Common myeloid progenitor, CD34-positive (primary cell): Measurements from ENCODE around the gene PCYT1A.
A peak's percentile ranks its signal among the peaks of the same experiment; 100 is the strongest.
"Not testable (repeated sequence)": the region's sequence is repeated elsewhere in the genome, so short reads cannot be mapped to it uniquely, and the experiment has no call there.

Experiments used
- CTCF ChIA-PET: fragments of 350-600 bp; sonication (Branson Sonifier 250); formaldehyde crosslinking; loops from one replicate; lab custom pipeline; 2021; ENCODE audit warnings: antibody characterized with exemption; lab: Charles Lee
- POLR2A ChIA-PET: fragments of 350-600 bp; sonication (Branson Sonifier 250); formaldehyde crosslinking; loops from one replicate; lab custom pipeline; 2021; ENCODE audit warnings: antibody characterized with exemption; lab: Charles Lee
- DNase-seq, 3 donors: peaks; one replicate each; pipeline versions ENCODE4 v3.0.0 to v3.0.0-alpha.2; 2013
- H3K27ac ChIP-seq, 2 experiments: 1 replicate in 1 of 2; 2 replicates in 1 of 2; pipeline ENCODE4 v1.7.0; 2013; ENCODE audit warnings: inconsistent platforms in 2 of 2, low read length in 2 of 2, mild to moderate bottlenecking in 2 of 2, low read depth in 1 of 2, moderate library complexity in 1 of 2; ENCODE audit not compliant: severe bottlenecking in 2 of 2, insufficient read depth in 1 of 2, poor library complexity in 1 of 2
- H3K27me3 ChIP-seq, 5 experiments: replicated peaks in 2 of 5; 1 replicate in 3 of 5; 2 replicates in 2 of 5; pipeline versions ENCODE4 v1.6.1 to v1.7.0; 2013; ENCODE audit warnings: low read length in 4 of 5, mild to moderate bottlenecking in 2 of 5, moderate library complexity in 2 of 5, inconsistent platforms in 1 of 5; ENCODE audit not compliant: insufficient read depth in 5 of 5, control insufficient read depth in 4 of 5
- H3K36me3 ChIP-seq, 4 experiments: 1 replicate in 2 of 4; 2 replicates in 2 of 4; pipeline versions ENCODE4 v1.6.1 to v1.7.0; 2013; ENCODE audit warnings: low read length in 3 of 4, control low read depth in 1 of 4, mild to moderate bottlenecking in 1 of 4; ENCODE audit not compliant: control insufficient read depth in 4 of 4, insufficient read depth in 4 of 4
- H3K4me1 ChIP-seq, 4 experiments: 1 replicate in 3 of 4; 2 replicates in 1 of 4; pipeline versions ENCODE4 v1.6.1 to v1.7.1; 2013; ENCODE audit warnings: low read length in 3 of 4, mild to moderate bottlenecking in 3 of 4, control low read depth in 1 of 4, inconsistent platforms in 1 of 4, moderate library complexity in 1 of 4; ENCODE audit not compliant: control insufficient read depth in 4 of 4, insufficient read depth in 4 of 4; ENCODE audit errors: control extremely low read depth in 1 of 4
- H3K4me3 ChIP-seq, 7 experiments: 1 replicate in 4 of 7; 2 replicates in 3 of 7; pipeline versions ENCODE4 v1.5.1 to v1.7.0; 2013; ENCODE audit warnings: mild to moderate bottlenecking in 7 of 7, low read length in 6 of 7, moderate library complexity in 6 of 7, inconsistent platforms in 2 of 7, low read depth in 2 of 7, control low read depth in 1 of 7; ENCODE audit not compliant: insufficient read depth in 4 of 7, control insufficient read depth in 1 of 7; ENCODE audit errors: extremely low read depth in 1 of 7
- H3K9me3 ChIP-seq, 5 experiments: 1 replicate in 4 of 5; 2 replicates in 1 of 5; pipeline versions ENCODE4 v1.6.1 to v1.7.1; 2013; ENCODE audit warnings: low read length in 4 of 5, mild to moderate bottlenecking in 2 of 5, inconsistent platforms in 1 of 5, low read depth in 1 of 5, moderate library complexity in 1 of 5; ENCODE audit not compliant: control insufficient read depth in 4 of 5, insufficient read depth in 2 of 5; ENCODE audit errors: control extremely low read depth in 1 of 5
- WGBS: methylation state at CpG from one replicate; pipeline ENCODE4 v1.1.5; 2013; ENCODE audit not compliant: insufficient coverage; 5-methylcytosine and 5-hydroxymethylcytosine counted together

Gene PCYT1A

DNA sequence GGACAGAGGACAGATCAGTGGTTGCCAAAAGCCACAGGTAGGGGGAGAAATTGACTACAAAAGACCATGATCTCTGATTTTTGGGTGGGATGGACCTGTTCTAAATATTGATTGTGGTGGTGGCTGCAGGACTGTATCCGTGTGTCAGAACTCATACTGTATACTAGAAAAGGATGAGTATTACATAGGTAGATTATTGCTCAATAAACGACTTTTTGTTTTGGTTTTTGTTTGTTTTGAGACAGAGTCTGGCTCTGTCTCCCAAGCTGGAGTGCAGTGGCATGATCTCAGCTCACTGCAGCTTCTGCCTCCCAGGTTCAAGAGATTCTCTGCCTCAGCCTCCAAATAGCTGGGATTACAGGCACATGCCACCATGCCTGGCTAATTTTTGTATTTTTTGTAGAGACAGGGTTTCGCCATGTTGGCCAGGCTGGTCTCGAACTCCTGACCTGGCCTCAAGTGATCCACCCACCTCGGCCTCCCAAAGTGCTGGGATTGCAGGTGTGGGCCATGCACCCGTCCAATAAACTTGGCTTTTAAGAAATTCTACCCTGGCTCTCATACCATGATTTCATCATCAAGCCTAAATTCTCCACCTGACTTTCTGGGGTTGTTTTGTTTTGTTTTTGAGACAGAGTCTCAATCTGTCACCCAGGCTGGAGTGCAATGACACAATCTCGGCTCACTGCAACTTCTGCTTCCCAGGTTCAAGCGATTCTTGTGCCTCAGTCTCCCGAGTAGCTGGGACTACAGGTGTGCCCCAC lies 81.9 kb downstream of the PCYT1A start:
- 97% methylated on average over 7 of the region's 9 CpGs for WGBS
- H3K4me3 ChIP-seq, H3K27ac ChIP-seq, POLR2A ChIA-PET, H3K9me3 ChIP-seq, DNase-seq, H3K36me3 ChIP-seq, H3K27me3 ChIP-seq: not testable (repeated sequence)
- CTCF ChIA-PET: interaction anchor here (1.6 to 27.5 kb wide), 2 partner anchors 7 to 131 kb away, joined by 3 to 542 read pairs; no protein-coding TSS in a partner anchor
- peaks cover 0 to 19% (median 15%) of the 10 kb centered on the region in 4 experiments for H3K4me1 ChIP-seq

DNA sequence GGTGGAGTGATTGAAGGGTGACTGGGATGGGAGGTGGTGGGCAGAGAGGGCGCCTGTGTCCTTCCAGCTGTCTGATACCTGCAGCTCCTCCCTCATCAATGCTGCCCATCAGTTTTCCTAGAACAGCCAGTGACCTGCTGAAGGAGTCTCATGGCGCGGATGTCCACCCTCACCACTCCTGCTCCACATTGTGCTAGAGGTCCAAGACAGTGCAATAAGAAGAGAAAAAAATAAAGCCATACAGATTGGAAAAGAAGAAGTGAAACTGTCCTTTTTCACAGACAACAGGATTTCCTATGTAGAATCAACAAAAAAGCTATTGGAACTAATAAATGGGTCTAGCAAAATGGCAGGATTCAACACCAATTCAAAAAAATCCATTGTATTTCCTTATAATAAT lies 83.7 kb downstream of the PCYT1A start:
- DNase-seq: no peak
- Histone ChIP-seq H3K4me3 (no peak overlapping the region), H3K27me3 (peaks cover 0 to 5% (median 0%) of the 10 kb centered on the region in 5 experiments), H3K36me3 (no peaks in the 10 kb centered on the region), H3K4me1 (peaks cover 0 to 19% (median 15%) of the 10 kb centered on the region in 4 experiments), H3K27ac (no peak overlapping the region), H3K9me3 (no peaks in the 10 kb centered on the region)
- WGBS: 100% methylated on average over 1 of the region's 3 CpGs
- ChIA-PET CTCF (interaction anchor here (27.5 kb wide), 1 partner anchor 130 kb away, joined by 542 read pairs; no protein-coding TSS in a partner anchor), POLR2A (no interaction called here)

DNA sequence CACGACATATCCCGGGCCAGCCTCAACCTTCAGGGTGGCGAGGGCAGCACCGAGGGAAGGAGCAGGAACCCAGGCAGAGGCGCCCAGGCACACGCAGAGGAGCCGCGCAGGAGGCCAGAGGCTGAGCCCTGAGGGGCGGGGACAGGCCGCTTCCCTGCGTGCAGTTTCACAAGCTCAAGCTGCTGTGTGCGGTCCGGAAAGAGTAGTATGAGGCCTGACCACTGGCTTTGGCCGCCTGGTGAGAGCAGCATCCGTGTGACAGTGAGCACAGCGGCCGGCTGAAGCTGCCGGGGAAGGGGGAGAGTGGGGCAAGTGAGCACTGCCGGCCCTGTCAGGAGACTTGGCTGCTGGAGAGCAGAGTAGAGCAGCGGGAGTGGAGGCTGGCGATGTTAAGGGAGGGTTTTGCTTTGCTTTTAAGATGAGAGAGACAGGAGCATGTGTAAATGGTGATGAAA lies 85.0 kb downstream of the PCYT1A start:
- H3K27me3 ChIP-seq: peaks cover 0 to 5% (median 0%) of the 10 kb centered on the region in 5 experiments
- POLR2A ChIA-PET: no interaction called here
- no peaks in the 10 kb centered on the region for H3K36me3 ChIP-seq
- H3K9me3 ChIP-seq: no peaks in the 10 kb centered on the region
- peaks cover 0 to 19% (median 10%) of the 10 kb centered on the region in 4 experiments for H3K4me1 ChIP-seq
- DNase-seq: peak in 1 of 3 donors; percentile 33
- CTCF ChIA-PET: interaction anchor here (27.5 kb wide), 1 partner anchor 128 kb away, joined by 542 read pairs; no protein-coding TSS in a partner anchor
- H3K27ac ChIP-seq: no peak overlapping the region
- 58% methylated on average over 21 of the region's 21 CpGs for WGBS
- peak overlapping the region in 2 of 7 experiments; percentile 32 to 57 for H3K4me3 ChIP-seq

DNA sequence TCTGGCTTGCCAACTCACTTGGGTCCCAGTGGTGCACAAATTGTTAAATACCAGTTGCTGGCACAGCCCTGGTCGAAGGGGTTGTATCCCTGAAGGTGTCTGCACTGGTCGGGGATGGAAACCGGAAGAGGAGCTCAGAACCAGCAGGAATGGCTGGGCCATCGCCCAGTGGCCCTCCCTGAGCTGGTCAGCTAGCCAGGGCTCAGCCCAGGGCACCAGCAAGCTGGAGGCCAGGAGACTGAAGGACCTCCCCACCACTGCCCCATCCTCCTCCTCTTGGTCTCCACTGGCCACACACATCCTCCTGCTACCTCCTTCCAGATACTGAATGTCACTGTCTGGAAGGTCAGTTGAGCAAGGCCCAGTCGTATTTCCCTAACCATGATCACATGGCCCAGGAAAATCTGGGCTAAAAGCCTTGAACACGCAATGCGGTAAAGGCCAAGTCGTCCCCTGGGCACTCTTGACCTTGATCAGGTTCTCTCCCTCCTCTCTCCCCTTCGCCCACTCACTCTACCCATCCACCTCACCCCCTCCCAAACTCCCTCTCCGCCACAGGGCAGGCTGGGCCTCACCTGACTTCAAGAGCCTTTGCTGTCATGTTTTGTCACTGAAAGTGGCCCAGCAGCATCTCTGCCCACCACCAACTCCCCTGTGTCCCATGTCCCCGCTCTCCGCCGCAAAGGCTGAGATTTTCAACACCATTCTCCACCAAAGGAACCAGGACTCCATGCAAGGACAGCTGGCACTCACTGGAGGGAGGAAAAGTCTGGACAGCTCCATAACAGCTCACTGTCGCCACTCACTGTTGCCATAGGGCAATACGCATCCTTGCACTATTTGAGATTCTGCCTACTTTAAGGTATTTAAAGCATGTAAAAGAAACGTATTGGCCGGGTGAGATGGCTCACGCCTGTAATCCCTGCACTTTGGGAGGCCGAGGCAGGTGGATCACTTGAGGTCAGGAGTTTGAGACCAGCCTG lies 88.5 kb downstream of the PCYT1A start:
- POLR2A ChIA-PET: no interaction called here
- 97% methylated on average over 15 of the region's 19 CpGs for WGBS

DNA sequence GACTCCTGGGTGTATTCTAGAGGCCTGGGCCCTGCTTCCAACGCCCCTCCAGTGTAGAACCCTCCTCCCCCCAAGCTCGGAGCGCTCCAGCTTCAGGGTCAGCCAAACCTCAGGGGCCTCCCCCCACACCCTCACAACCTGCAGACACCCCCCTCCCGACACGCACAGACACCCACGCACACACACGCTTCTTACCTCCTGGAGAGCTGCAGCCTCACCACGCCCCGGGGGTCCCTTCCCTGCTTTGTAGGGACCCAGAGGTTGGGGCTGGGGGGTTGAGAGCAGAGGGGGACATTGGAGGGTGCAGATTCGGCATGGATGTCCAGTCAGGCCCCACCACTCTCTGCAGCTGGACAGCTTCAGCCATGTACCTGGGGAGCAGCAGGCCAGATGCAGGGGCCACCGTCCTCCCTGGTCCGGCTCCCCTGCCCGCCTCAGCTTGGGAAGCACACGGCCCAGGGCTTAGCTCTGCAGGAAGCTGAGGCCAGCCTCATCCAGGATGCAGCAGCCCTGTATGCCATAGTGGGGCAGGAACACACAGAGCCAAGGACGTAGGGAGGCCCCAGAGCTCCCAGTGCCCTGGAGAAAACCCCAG lies 89.3 kb downstream of the PCYT1A start:
- Histone ChIP-seq H3K4me1 (peaks cover 0 to 40% (median 24%) of the 10 kb centered on the region in 4 experiments), H3K27me3 (no peaks in the 10 kb centered on the region), H3K4me3 (no peak overlapping the region), H3K27ac (no peak overlapping the region), H3K9me3 (no peaks in the 10 kb centered on the region), H3K36me3 (no peaks in the 10 kb centered on the region)
- ChIA-PET CTCF (interaction anchor here (0.8 to 27.5 kb wide), 9 partner anchors 8 to 808 kb away, joined by 3 to 542 read pairs (median 7); no protein-coding TSS in a partner anchor), POLR2A (no interaction called here)
- DNase-seq: no peak
- WGBS: 92% methylated on average over 4 of the region's 15 CpGs

More for the DNA sequence above, 88.5 kb downstream of the PCYT1A start:
- H3K9me3 ChIP-seq: no peaks in the 10 kb centered on the region
- H3K4me1 ChIP-seq: peaks cover 0 to 39% (median 16%) of the 10 kb centered on the region in 4 experiments
- H3K27ac ChIP-seq: no peak overlapping the region
- no peak for DNase-seq
- CTCF ChIA-PET: interaction anchor here (0.7 to 27.5 kb wide), 6 partner anchors 7 to 157 kb away, joined by 3 to 542 read pairs (median 6); no protein-coding TSS in a partner anchor
- no peak overlapping the region for H3K4me3 ChIP-seq
- H3K36me3 ChIP-seq: no peaks in the 10 kb centered on the region
- no peaks in the 10 kb centered on the region for H3K27me3 ChIP-seq

DNA sequence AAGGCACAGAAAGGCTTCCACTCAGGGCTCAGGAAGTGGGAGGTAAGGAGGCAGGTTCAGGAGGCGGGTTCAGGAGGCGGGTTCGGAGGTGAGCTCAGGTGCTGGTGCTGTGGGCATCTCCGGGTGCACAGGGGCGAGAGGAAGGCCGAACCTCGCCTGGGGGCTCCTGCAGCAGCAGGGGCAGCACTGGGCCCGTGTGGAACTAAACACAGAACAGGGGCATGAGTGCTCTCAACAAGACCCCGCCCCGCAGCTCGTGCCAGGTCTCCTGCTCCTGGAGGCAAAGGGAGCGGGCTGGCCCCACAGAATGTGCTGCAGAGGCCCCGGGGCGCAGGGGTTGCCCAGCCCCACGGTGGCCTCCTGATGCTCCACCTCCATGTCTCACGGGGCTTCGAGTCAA lies 90.0 kb downstream of the PCYT1A start:
- Histone ChIP-seq H3K4me3 (no peak overlapping the region), H3K36me3 (no peaks in the 10 kb centered on the region), H3K4me1 (peaks cover 4 to 44% (median 29%) of the 10 kb centered on the region in 4 experiments), H3K27me3 (no peaks in the 10 kb centered on the region), H3K9me3 (no peaks in the 10 kb centered on the region), H3K27ac (no peak overlapping the region)
- no peak for DNase-seq
- 97% methylated on average over 17 of the region's 17 CpGs for WGBS
- ChIA-PET CTCF (interaction anchor here (0.8 to 27.5 kb wide), 14 partner anchors 11 to 809 kb away, joined by 3 to 542 read pairs (median 4); no protein-coding TSS in a partner anchor), POLR2A (no interaction called here)
